DOHH2 (cell line): ENCODE measurements around the gene CNOT4.
"Not testable (repeated sequence)": the region's sequence is repeated elsewhere in the genome, so short reads cannot be mapped to it uniquely, and the experiment has no call there.

Experiments used
- H3F3A ChIP-seq: fragments of 200-600 bp; sonication (generic), shearing (Covaris generic); 2 replicates; pipeline ENCODE4 v1.6.0; 2016; ENCODE audit warnings: antibody characterized with exemption, mild to moderate bottlenecking; ENCODE audit not compliant: control insufficient read depth, insufficient read depth
- H3K27ac ChIP-seq: fragments of 200-600 bp; sonication (generic); 2 replicates; pipeline ENCODE4 v1.5.1; 2014; ENCODE audit warnings: low read depth, mild to moderate bottlenecking, low read length, moderate library complexity
- H3K27me3 ChIP-seq: fragments of 200-600 bp; sonication (generic); 2 replicates; pipeline ENCODE4 v1.6.1; 2014; ENCODE audit warnings: mild to moderate bottlenecking, low read length, mixed read lengths; ENCODE audit not compliant: control insufficient read depth
- H3K36me3 ChIP-seq: fragments of 200-600 bp; sonication (generic); 2 replicates; pipeline ENCODE4 v1.6.1; 2014; ENCODE audit warnings: mild to moderate bottlenecking, low read length, moderate library complexity, mixed read lengths; ENCODE audit not compliant: control insufficient read depth
- H3K4me1 ChIP-seq: fragments of 200-600 bp; sonication (generic); 2 replicates; pipeline ENCODE4 v1.6.1; 2014; ENCODE audit warnings: mild to moderate bottlenecking, low read length, mixed read lengths; ENCODE audit not compliant: control insufficient read depth
- H3K4me2 ChIP-seq: fragments of 200-600 bp; sonication (generic); 2 replicates; pipeline ENCODE4 v1.6.0; 2014; ENCODE audit warnings: mild to moderate bottlenecking, low read length, moderate library complexity
- H3K4me3 ChIP-seq: fragments of 200-600 bp; sonication (generic); 2 replicates; pipeline ENCODE4 v1.5.1; 2014; ENCODE audit warnings: mild to moderate bottlenecking, low read length, mixed read lengths
- H3K79me2 ChIP-seq: fragments of 200-600 bp; sonication (generic); 2 replicates; pipeline ENCODE4 v1.6.1; 2014; ENCODE audit warnings: mild to moderate bottlenecking, low read length, mixed read lengths; ENCODE audit not compliant: control insufficient read depth
- H3K9me2 ChIP-seq: fragments of 200-600 bp; sonication (generic); replicated peaks from 2 replicates; pipeline ENCODE4 v1.6.1; 2014; ENCODE audit warnings: mild to moderate bottlenecking, low read length, mixed read lengths; ENCODE audit not compliant: control insufficient read depth
- H3K9me3 ChIP-seq: fragments of 200-600 bp; sonication (generic); 2 replicates; pipeline ENCODE4 v1.6.1; 2014; ENCODE audit warnings: antibody characterized with exemption, low read length, mixed read lengths; ENCODE audit not compliant: control insufficient read depth, insufficient read depth
- H4K20me1 ChIP-seq: fragments of 200-600 bp; sonication (generic); 2 replicates; pipeline ENCODE4 v1.6.0; 2014; ENCODE audit warnings: low read depth, mild to moderate bottlenecking, antibody characterized with exemption, low read length, moderate library complexity; ENCODE audit not compliant: control insufficient read depth, insufficient read depth
- EZH2phosphoT487 ChIP-seq: fragments of 200-600 bp; sonication (generic); IDR thresholded peaks from 2 replicates; pipeline ENCODE4 v1.6.1; 2017; ENCODE audit warnings: borderline replicate concordance, mild to moderate bottlenecking, antibody characterized with exemption, low read length, moderate library complexity, mixed read lengths
- TF ChIP-seq, protein P1 (sequence below): fragments of 200-600 bp; sonication (generic); IDR thresholded peaks from one replicate; pipeline ENCODE4 v1.5.1; 2014; ENCODE audit warnings: antibody characterized with exemption, mild to moderate bottlenecking, low read depth, low read length; ENCODE audit not compliant: poor library complexity, severe bottlenecking

The CNOT4 gene

DNA sequence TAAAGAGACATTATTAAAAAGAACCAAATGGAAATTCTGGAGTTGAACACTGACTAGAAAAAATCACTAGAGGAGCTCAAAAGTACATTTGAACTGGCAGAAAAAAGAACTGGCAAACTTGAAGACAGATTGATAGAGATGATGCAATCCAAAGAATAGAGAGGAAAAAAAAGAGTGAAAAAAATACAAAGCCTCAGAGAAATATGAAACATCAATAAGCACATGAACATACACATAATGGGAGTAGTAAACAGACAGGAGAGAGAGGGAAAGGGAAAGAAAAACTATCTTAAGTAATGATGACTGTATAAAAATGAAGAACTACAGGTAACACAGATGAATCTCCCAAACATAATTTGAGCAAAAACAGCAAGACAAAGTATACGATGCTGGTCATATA, 61.1 kb downstream of the CNOT4 start:
- H3K27ac ChIP-seq = no peak overlapping the region
- no peaks in the 10 kb centered on the region for H3F3A ChIP-seq
- H3K4me3 ChIP-seq = no peak overlapping the region
- H3K27me3 ChIP-seq = no peaks in the 10 kb centered on the region
- peaks cover 4% of the 10 kb centered on the region for H3K36me3 ChIP-seq
- peaks cover 81% of the 10 kb centered on the region for H3K79me2 ChIP-seq
- H3K9me3 ChIP-seq = no peaks in the 10 kb centered on the region
- no peak overlapping the region for H3K4me2 ChIP-seq
- TF ChIP-seq, protein P1, sequence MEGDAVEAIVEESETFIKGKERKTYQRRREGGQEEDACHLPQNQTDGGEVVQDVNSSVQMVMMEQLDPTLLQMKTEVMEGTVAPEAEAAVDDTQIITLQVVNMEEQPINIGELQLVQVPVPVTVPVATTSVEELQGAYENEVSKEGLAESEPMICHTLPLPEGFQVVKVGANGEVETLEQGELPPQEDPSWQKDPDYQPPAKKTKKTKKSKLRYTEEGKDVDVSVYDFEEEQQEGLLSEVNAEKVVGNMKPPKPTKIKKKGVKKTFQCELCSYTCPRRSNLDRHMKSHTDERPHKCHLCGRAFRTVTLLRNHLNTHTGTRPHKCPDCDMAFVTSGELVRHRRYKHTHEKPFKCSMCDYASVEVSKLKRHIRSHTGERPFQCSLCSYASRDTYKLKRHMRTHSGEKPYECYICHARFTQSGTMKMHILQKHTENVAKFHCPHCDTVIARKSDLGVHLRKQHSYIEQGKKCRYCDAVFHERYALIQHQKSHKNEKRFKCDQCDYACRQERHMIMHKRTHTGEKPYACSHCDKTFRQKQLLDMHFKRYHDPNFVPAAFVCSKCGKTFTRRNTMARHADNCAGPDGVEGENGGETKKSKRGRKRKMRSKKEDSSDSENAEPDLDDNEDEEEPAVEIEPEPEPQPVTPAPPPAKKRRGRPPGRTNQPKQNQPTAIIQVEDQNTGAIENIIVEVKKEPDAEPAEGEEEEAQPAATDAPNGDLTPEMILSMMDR = no peak
- no peak for TF ChIP-seq EZH2phosphoT487
- H4K20me1 ChIP-seq = peaks cover 17% of the 10 kb centered on the region; the same call in 1 of the 2 replicates
- no peaks in the 10 kb centered on the region for H3K9me2 ChIP-seq
- no peaks in the 10 kb centered on the region for H3K4me1 ChIP-seq

DNA sequence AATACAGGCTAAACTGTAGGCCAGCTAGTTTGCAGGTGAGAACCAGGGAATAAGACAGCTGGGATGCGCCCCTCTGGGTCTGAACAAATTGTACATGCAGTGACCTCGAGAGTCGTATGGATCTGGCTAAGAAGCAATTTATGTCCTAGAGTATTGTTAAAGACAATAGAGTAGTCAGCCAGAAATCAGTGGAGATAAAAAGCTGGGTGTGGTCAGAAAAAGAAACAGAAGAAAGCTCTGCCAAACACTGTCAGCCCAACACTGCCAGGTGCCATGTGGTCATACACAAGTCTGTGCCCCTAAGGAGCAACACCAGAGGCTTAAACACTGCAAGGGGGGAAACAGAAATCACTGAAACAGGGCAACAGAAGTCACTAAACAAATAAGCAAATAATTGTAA, 62.2 kb downstream of the CNOT4 start:
- Histone ChIP-seq H3F3A (no peaks in the 10 kb centered on the region), H3K27me3 (no peaks in the 10 kb centered on the region), H3K27ac (no peak overlapping the region), H4K20me1 (peaks cover 17% of the 10 kb centered on the region), H3K9me3 (no peaks in the 10 kb centered on the region), H3K4me3 (no peak overlapping the region), H3K4me1 (no peaks in the 10 kb centered on the region), H3K36me3 (peaks cover 4% of the 10 kb centered on the region), H3K9me2 (no peaks in the 10 kb centered on the region), H3K4me2 (no peak overlapping the region), H3K79me2 (peaks cover 82% of the 10 kb centered on the region)
- TF ChIP-seq, protein P1 = no peak
- TF ChIP-seq EZH2phosphoT487 = no peak

DNA sequence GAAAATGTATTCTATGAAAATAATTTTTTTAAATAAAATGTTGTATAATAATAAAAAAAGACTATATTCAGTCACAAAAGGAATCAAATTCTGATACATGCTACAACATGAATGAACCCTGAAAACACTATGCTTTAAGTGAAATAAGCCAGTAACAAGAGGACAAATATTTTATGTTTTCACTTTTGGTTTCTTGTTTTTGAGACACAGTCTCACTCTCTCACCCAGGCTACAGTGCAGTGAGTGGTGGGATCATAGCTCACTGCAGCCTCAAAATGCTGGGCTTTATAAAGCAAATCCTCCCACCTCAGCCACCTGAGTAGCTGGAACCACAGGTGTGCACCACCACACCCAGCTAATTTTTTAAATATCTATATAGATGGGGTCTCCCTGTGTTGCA, 64.2 kb downstream of the CNOT4 start:
- Histone ChIP-seq H3K9me2 (no peaks in the 10 kb centered on the region), H4K20me1 (peaks cover 17% of the 10 kb centered on the region), H3K4me2 (no peak overlapping the region), H3K27me3 (no peaks in the 10 kb centered on the region), H3K79me2 (peaks cover 76% of the 10 kb centered on the region), H3K4me1 (no peaks in the 10 kb centered on the region), H3K36me3 (peaks cover 4% of the 10 kb centered on the region), H3F3A (no peaks in the 10 kb centered on the region), H3K27ac (no peak overlapping the region), H3K4me3 (no peak overlapping the region), H3K9me3 (no peaks in the 10 kb centered on the region)
- TF ChIP-seq, protein P1 = no peak
- TF ChIP-seq EZH2phosphoT487 = no peak

DNA sequence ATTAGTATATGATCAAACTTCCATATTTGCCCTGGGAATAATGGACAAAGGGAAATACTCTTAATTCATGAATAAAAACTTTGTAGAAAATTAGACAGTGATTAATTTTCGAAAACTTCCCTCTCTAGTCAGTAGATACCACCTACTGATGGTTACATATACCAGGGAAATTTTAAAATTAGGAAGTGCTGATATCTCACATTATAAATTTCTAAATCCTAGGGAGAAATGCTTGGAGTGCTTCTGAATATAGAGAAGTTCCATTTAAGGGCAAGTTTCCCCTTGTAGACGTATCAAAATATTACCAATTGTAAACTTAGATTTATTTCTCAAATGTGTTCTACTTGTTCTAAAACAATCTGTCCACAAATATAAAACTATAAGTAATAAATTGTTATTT, 64.6 kb downstream of the CNOT4 start:
- H3K79me2 ChIP-seq = peaks cover 76% of the 10 kb centered on the region
- not testable (repeated sequence) for H3K9me3 ChIP-seq, H3K36me3 ChIP-seq, H3K4me3 ChIP-seq, H3K9me2 ChIP-seq, H3F3A ChIP-seq, H3K27ac ChIP-seq, H3K4me1 ChIP-seq, H3K27me3 ChIP-seq, H3K4me2 ChIP-seq
- H4K20me1 ChIP-seq = peaks cover 17% of the 10 kb centered on the region
